Endothelial cell of umbilical vein (primary cell): Measurements from ENCODE around the gene NCBP1. TPM values are rescaled to one million over a fixed set of nuclear protein-coding genes. Genes with fewer than 3 reads are reported as not detected.
A peak's percentile ranks its signal among the peaks of the same experiment; 100 is the strongest.

ENCODE experiments used
- BruUV-seq: library from RNA; stranded (reverse); fragments of 400-500 nt; replicated peaks from 2 replicates; lab custom pipeline; 2021; lab: Mats Ljungman, UMichigan
- CTCF ChIA-PET: fragments of 300-600, 350-600 bp; sonication (Branson Sonifier 250); formaldehyde crosslinking; loops from one replicate; lab custom pipeline; 2021; ENCODE audit warnings: antibody characterized with exemption, inconsistent platforms; lab: Charles Lee
- POLR2A ChIA-PET: fragments of 300-600, 350-600 bp; sonication (Branson Sonifier 250); formaldehyde crosslinking; loops from one replicate; lab custom pipeline; 2021; ENCODE audit warnings: antibody characterized with exemption, inconsistent platforms; lab: Charles Lee
- DNase-seq: peaks from one replicate; pipeline ENCODE4 v3.0.0-alpha.2; 2011; ENCODE audit warnings: low read depth, low spot score
- FAIRE-seq: peaks from 2 replicates; lab custom pipeline; 2011; peaks lifted over from hg19 to GRCh38; lab: Jason Lieb, UNC
- H2AFZ ChIP-seq: 2 replicates; pipeline ENCODE4 v1.6.0; 2012; ENCODE audit warnings: low read depth, low read length, control low read depth, inconsistent platforms
- H3K27ac ChIP-seq: 2 replicates; pipeline ENCODE4 v1.5.1; 2011; ENCODE audit warnings: low read depth, mild to moderate bottlenecking, control low read depth, low read length, moderate library complexity; ENCODE audit not compliant: insufficient read depth
- H3K27me3 ChIP-seq, 2 experiments: 2 replicates each; pipeline versions ENCODE4 v1.6.0 to v1.6.1; 2011; ENCODE audit warnings: low read length in 2 of 2, mixed read lengths in 1 of 2; ENCODE audit not compliant: control insufficient read depth in 2 of 2, insufficient read depth in 2 of 2
- H3K36me3 ChIP-seq, 2 experiments: 2 replicates in 1 of 2; 3 replicates in 1 of 2; pipeline ENCODE4 v1.5.1; 2011; ENCODE audit warnings: low read length in 2 of 2, mild to moderate bottlenecking in 1 of 2, moderate library complexity in 1 of 2; ENCODE audit not compliant: control insufficient read depth in 2 of 2, insufficient read depth in 2 of 2; ENCODE audit errors: extremely low read depth in 1 of 2
- H3K4me1 ChIP-seq: 3 replicates; pipeline ENCODE4 v1.5.1; 2011; ENCODE audit warnings: mild to moderate bottlenecking, low read length; ENCODE audit not compliant: control insufficient read depth, insufficient read depth; ENCODE audit errors: extremely low read depth
- H3K4me2 ChIP-seq: 2 replicates; pipeline ENCODE4 v1.6.1; 2011; ENCODE audit warnings: low read length, control low read depth, mixed read lengths; ENCODE audit not compliant: insufficient read depth
- H3K4me3 ChIP-seq, 3 experiments: fragments of 200-600 bp in 1 of 3; sonication (generic), shearing (Covaris generic) in 1 of 3; replicated peaks in 1 of 3; 2 replicates each; pipeline ENCODE4 v1.5.1; 2011 to 2016; ENCODE audit warnings: control low read depth in 3 of 3, low read length in 3 of 3, mild to moderate bottlenecking in 2 of 3, inconsistent platforms in 1 of 3, low read depth in 1 of 3, moderate library complexity in 1 of 3; ENCODE audit not compliant: insufficient read depth in 1 of 3
- H3K79me2 ChIP-seq: 2 replicates; pipeline ENCODE4 v1.6.0; 2012; ENCODE audit warnings: low read length, inconsistent platforms; ENCODE audit not compliant: control insufficient read depth, insufficient read depth
- H3K9ac ChIP-seq: replicated peaks from 2 replicates; pipeline ENCODE3; 2011; ENCODE audit warnings: low read length, control low read depth; ENCODE audit not compliant: insufficient read depth; ENCODE audit errors: extremely low read depth
- H3K9me1 ChIP-seq: replicated peaks from 3 replicates; pipeline ENCODE4 v1.6.0; 2011; ENCODE audit warnings: mild to moderate bottlenecking, low read length; ENCODE audit not compliant: control insufficient read depth, insufficient read depth; ENCODE audit errors: extremely low read depth
- H3K9me3 ChIP-seq: replicated peaks from 2 replicates; pipeline ENCODE4 v1.5.1; 2012; ENCODE audit warnings: low read length, inconsistent platforms; ENCODE audit not compliant: control insufficient read depth, insufficient read depth
- H4K20me1 ChIP-seq: replicated peaks from 2 replicates; pipeline ENCODE3; 2011; ENCODE audit warnings: mild to moderate bottlenecking, low read length; ENCODE audit not compliant: control insufficient read depth, insufficient read depth; ENCODE audit errors: extremely low read depth
- EZH2 ChIP-seq: IDR thresholded peaks from 2 replicates; pipeline ENCODE4 v1.6.1; 2012; ENCODE audit warnings: borderline replicate concordance, low read depth, mild to moderate bottlenecking, moderate library complexity, low read length, inconsistent platforms; ENCODE audit not compliant: severe bottlenecking
- FOS ChIP-seq: IDR thresholded peaks from 2 replicates; pipeline ENCODE4 v1.6.1; 2011; ENCODE audit warnings: mild to moderate bottlenecking, low read length, moderate library complexity, borderline replicate concordance; ENCODE audit not compliant: insufficient read depth
- GATA2 ChIP-seq: IDR thresholded peaks from 2 replicates; pipeline ENCODE4 v1.7.0; 2011; ENCODE audit warnings: low read depth, mild to moderate bottlenecking, moderate library complexity, mixed read lengths, low read length; ENCODE audit not compliant: insufficient read length, insufficient read depth
- JUN ChIP-seq: IDR thresholded peaks from 2 replicates; pipeline ENCODE4 v1.6.1; 2011; ENCODE audit warnings: borderline replicate concordance, low read depth; ENCODE audit not compliant: insufficient read length, insufficient read depth
- MAX ChIP-seq: IDR thresholded peaks from 2 replicates; pipeline ENCODE4 v1.6.1; 2011; ENCODE audit not compliant: insufficient read depth, insufficient read length
- MYC ChIP-seq: IDR thresholded peaks from one replicate; pipeline ENCODE4 v1.6.1; 2011; ENCODE audit warnings: mild to moderate bottlenecking, low read depth, low read length
- POLR2A ChIP-seq: IDR thresholded peaks from 2 replicates; pipeline ENCODE4 v1.6.1; 2012; ENCODE audit warnings: low read depth, mild to moderate bottlenecking, control low read depth, low read length
- POLR2AphosphoS5 ChIP-seq: IDR thresholded peaks from 2 replicates; pipeline ENCODE4 v1.6.1; 2012; ENCODE audit warnings: low read depth, mild to moderate bottlenecking, control low read depth, low read length, moderate library complexity; ENCODE audit not compliant: insufficient read depth
- dilution Hi-C: fragments of 300-500 bp; cut with MboI; formaldehyde crosslinking; loops from one replicate; pipeline ENCODE4 v1.15.0; 2019; ENCODE audit warnings: low sequenced_read_pairs; ENCODE audit not compliant: extremely low pct_ligation_motif_present
- intact Hi-C: fragments of 100-400 bp; cut with micrococcal nuclease; formaldehyde crosslinking; loops from one replicate; pipeline ENCODE4 v1.10.0; 2022
- polyA plus RNA-seq, 4 experiments: library from polyadenylated mRNA; depleted of rRNA in 3 of 4; stranded (reverse) in 3 of 4; unstranded in 1 of 4; fragments of >200 nt; gene quantifications; 2 replicates each; pipeline versions ENCODE4 v1.2.1 to v1.2.3, GENCODE V29; 2011 to 2012; ENCODE audit warnings: missing spikeins in 1 of 4
- total RNA-seq: library from RNA; stranded (reverse); gene quantifications from 2 replicates; pipeline ENCODE4 v1.2.3, GENCODE V29; 2021
- TF ChIP-seq, protein P1 (sequence below), 2 donors: IDR thresholded peaks; 1 replicate in 1 of 2; 2 replicates in 1 of 2; pipeline ENCODE4 v1.5.1; 2011; ENCODE audit warnings: low read length in 2 of 2, mild to moderate bottlenecking in 2 of 2, moderate library complexity in 2 of 2, control low read depth in 1 of 2, inconsistent platforms in 1 of 2, low read depth in 1 of 2; ENCODE audit not compliant: insufficient read depth in 1 of 2; ENCODE audit errors: extremely low read depth in 1 of 2

The NCBP1 gene
- total and polyA plus RNA-seq, 2 donors (not counting 3 experiments of a cell fraction or from before 2014, with no cell fraction given), result 10.9 to 45.3 TPM

GRCh38 chr9:97615439-97616072, 18.1 kb upstream of the NCBP1 start:
- peaks cover 4% of the 10 kb centered on the region for H4K20me1 ChIP-seq
- POLR2A ChIA-PET, result interaction anchor here (0.5 kb wide), 1 partner anchor 17 kb away, joined by 3 read pairs; no protein-coding TSS in a partner anchor
- dilution Hi-C loops (loop anchor here (25.0 kb wide), 1 partner anchor 153 kb away; no protein-coding TSS in a partner anchor), intact Hi-C loops (loop anchor here (1.0 to 5.0 kb wide), 5 partner anchors 17 to 758 kb away; no protein-coding TSS in a partner anchor)
- no peak overlapping the region for H3K9ac ChIP-seq
- no peaks in the 10 kb centered on the region for H3K4me1 ChIP-seq
- no peak for TF ChIP-seq MYC
- TF ChIP-seq, protein P1, sequence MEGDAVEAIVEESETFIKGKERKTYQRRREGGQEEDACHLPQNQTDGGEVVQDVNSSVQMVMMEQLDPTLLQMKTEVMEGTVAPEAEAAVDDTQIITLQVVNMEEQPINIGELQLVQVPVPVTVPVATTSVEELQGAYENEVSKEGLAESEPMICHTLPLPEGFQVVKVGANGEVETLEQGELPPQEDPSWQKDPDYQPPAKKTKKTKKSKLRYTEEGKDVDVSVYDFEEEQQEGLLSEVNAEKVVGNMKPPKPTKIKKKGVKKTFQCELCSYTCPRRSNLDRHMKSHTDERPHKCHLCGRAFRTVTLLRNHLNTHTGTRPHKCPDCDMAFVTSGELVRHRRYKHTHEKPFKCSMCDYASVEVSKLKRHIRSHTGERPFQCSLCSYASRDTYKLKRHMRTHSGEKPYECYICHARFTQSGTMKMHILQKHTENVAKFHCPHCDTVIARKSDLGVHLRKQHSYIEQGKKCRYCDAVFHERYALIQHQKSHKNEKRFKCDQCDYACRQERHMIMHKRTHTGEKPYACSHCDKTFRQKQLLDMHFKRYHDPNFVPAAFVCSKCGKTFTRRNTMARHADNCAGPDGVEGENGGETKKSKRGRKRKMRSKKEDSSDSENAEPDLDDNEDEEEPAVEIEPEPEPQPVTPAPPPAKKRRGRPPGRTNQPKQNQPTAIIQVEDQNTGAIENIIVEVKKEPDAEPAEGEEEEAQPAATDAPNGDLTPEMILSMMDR (IDR thresholded peaks at IDR 0.05; ENCODE audit: extremely low read depth in 1 of 2, insufficient read depth in 1 of 2, low read depth in 1 of 2, low read length in 2 of 2), result peak; percentile 62 to 68
- TF ChIP-seq GATA2, result no peak
- no peak overlapping the region for H2AFZ ChIP-seq
- H3K79me2 ChIP-seq, result no peaks in the 10 kb centered on the region
- H3K4me2 ChIP-seq, result no peak overlapping the region
- no peaks in the 10 kb centered on the region for H3K27me3 ChIP-seq
- H3K27ac ChIP-seq, result no peak overlapping the region
- FAIRE-seq, result peak; percentile 71
- H3K9me3 ChIP-seq, result no peaks in the 10 kb centered on the region
- H3K9me1 ChIP-seq, result no peaks in the 10 kb centered on the region
- peaks cover 2% of the 10 kb centered on the region in 2 experiments for H3K36me3 ChIP-seq
- peak; percentile 77 for DNase-seq
- BruUV-seq, result no TSS peak
- CTCF ChIA-PET, result interaction anchor here (0.6 to 5.4 kb wide), 61 partner anchors 8 to 761 kb away, joined by 3 to 537 read pairs (median 5); partner anchors contain the start of genes NCBP1, TDRD7, TMOD1 and TSTD2
- H3K4me3 ChIP-seq, result no peak overlapping the region

DNA sequence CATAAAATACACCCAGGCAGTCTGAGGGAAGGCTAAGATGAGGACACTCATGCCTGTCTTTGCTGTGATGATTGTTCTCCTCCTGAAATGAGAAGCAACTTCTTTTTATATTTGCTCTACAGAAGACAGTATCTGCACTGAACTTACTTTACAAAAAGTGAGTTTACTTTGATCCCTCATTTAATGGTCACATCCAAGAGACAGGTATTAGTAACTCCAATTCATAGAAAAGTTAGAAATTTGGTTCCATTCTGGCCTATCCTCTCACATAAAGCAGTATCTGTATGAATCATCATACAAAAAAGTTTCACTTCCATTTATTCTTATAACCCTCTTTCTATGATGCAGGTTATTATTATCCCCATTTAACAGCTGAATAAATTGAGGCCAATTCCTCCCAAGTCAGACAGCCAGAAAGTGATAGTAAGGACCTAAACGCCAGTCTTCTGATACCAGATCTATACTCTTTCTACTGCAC, 15.6 kb upstream of the NCBP1 start:
- no TSS peak for BruUV-seq
- Histone ChIP-seq H3K4me1 (no peaks in the 10 kb centered on the region), H3K27ac (no peak overlapping the region), H3K9ac (no peak overlapping the region), H3K27me3 (no peaks in the 10 kb centered on the region), H3K4me2 (no peak overlapping the region), H3K79me2 (no peaks in the 10 kb centered on the region), H3K36me3 (no peaks in the 10 kb centered on the region), H3K4me3 (no peak overlapping the region), H3K9me3 (no peaks in the 10 kb centered on the region), H3K9me1 (no peaks in the 10 kb centered on the region), H2AFZ (no peak overlapping the region), H4K20me1 (peaks cover 4% of the 10 kb centered on the region)
- intact Hi-C loops (loop anchor here (5.0 kb wide), 1 partner anchor 761 kb away; no protein-coding TSS in a partner anchor), dilution Hi-C loops (loop anchor here (25.0 kb wide), 1 partner anchor 156 kb away; no protein-coding TSS in a partner anchor)
- FAIRE-seq (no peak), DNase-seq (no peak)
- CTCF ChIA-PET, result interaction anchor here (0.6 to 5.4 kb wide), 5 partner anchors 16 to 232 kb away, joined by 3 to 537 read pairs (median 6); partner anchors contain the start of genes NCBP1 and TSTD2
- POLR2A ChIA-PET, result no interaction called here
- no peak for TF ChIP-seq FOS
- no peak for TF ChIP-seq JUN
- TF ChIP-seq POLR2AphosphoS5, result no peak
- TF ChIP-seq MAX, result no peak
- no peak for TF ChIP-seq GATA2
- no peak for TF ChIP-seq MYC
- TF ChIP-seq, protein P1 (IDR thresholded peaks at IDR 0.05; ENCODE audit: extremely low read depth in 1 of 2, insufficient read depth in 1 of 2, low read depth in 1 of 2, low read length in 2 of 2), result no peak
- TF ChIP-seq POLR2A, result no peak
- no peak for TF ChIP-seq EZH2
